ENCODE data around the gene JOSD2. TPM values are rescaled to one million over a fixed set of nuclear protein-coding genes. Genes with fewer than 3 reads are reported as not detected.

JOSD2 gene
- total and polyA plus RNA-seq, 8 donors, result 16.0 to 52.0 (median 22.5) TPM

- H3K27ac ChIP-seq, result no peak overlapping the region
- H3K9me3 ChIP-seq, result no peaks in the 10 kb centered on the region
- intact Hi-C loops (cut with DNase I), result no loop called here
- H3K4me1 ChIP-seq, result no peaks in the 10 kb centered on the region
- peaks cover 19 to 56% of the 10 kb centered on the region in 2 donors for H3K27me3 ChIP-seq
- no peaks in the 10 kb centered on the region for H3K36me3 ChIP-seq
- no peak for ATAC-seq
- TF ChIP-seq CTCF (IDR thresholded peaks at IDR 0.05), result no peak
- no peak for DNase-seq
- H3K4me3 ChIP-seq, result no peak overlapping the region
Measured at GRCh38 chr19:50458396-50459066, 52.5 kb downstream of the JOSD2 start.

DNA sequence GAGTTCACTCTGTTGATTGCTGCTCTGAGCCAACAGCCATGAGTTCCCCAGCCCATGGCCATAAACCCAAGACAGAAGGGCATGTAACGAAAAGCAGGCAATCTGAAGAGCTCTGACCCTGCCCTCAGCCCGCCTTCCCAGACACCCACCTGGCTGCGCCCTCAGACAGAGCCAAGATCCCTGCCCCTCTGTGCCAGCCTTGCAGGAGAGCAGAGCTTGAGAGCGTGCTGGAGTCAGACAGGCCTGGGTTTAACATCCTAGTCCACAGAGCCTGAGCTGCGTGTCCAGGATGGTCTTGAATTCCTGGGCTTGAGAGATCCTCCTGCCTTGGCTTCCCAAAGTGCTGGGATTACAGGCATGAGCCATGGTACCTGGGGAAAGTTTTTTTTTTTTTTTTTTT, 53.7 kb downstream of the JOSD2 start:
- H3K36me3 ChIP-seq, result no peaks in the 10 kb centered on the region
- no peaks in the 10 kb centered on the region for H3K4me1 ChIP-seq
- no peaks in the 10 kb centered on the region for H3K9me3 ChIP-seq
- H3K27me3 ChIP-seq, result peaks cover 19 to 56% of the 10 kb centered on the region in 2 donors
- intact Hi-C loops (cut with DNase I), result no loop called here
- no peak overlapping the region for H3K27ac ChIP-seq
- TF ChIP-seq CTCF (IDR thresholded peaks at IDR 0.05), result no peak
- ATAC-seq (no peak), DNase-seq (no peak)
- H3K4me3 ChIP-seq, result no peak overlapping the region

Other genes starting within 250 kb of the JOSD2 start
- gene KCNC3, start 181.8 kb downstream of the JOSD2 start, total RNA-seq, result 10 to 100 TPM in 1 of 2 donors, 1 to 10 TPM in 1; 8.5 to 14.7 TPM
- 10 to 100 TPM; 20.3 to 29.8 (median 25.3) TPM for gene KCNC3, start 181.8 kb downstream of the JOSD2 start, polyA plus RNA-seq (ENCODE audit: insufficient read length in 6 of 6)
- gene NAPSA, start 145.6 kb downstream of the JOSD2 start, total RNA-seq, result 1,000 to 10,000 TPM; 1,284 to 3,296 TPM
- 10 to 100 TPM; 21.2 to 49.3 (median 32.2) TPM for gene NAPSA, start 145.6 kb downstream of the JOSD2 start, polyA plus RNA-seq (ENCODE audit: insufficient read length in 6 of 6)
- gene NR1H2, start 134.7 kb downstream of the JOSD2 start, total RNA-seq, result 10 to 100 TPM; 77.9 to 78.4 TPM
- 10 to 100 TPM; 26.7 to 38.3 (median 31.6) TPM for gene NR1H2, start 134.7 kb downstream of the JOSD2 start, polyA plus RNA-seq (ENCODE audit: insufficient read length in 6 of 6)
- gene POLD1, start 126.8 kb downstream of the JOSD2 start, total RNA-seq, result 10 to 100 TPM; 38.3 to 58.3 TPM
- 10 to 100 TPM; 26.0 to 41.7 (median 34.6) TPM for gene POLD1, start 126.8 kb downstream of the JOSD2 start, polyA plus RNA-seq (ENCODE audit: insufficient read length in 6 of 6)
- under 1 TPM; 0.32 to 0.34 TPM for gene SPIB, start 92.3 kb downstream of the JOSD2 start, total RNA-seq
- gene SPIB, start 92.3 kb downstream of the JOSD2 start, polyA plus RNA-seq (ENCODE audit: insufficient read length in 6 of 6), result under 1 TPM; 0.28 to 0.66 (median 0.56) TPM
- gene MYBPC2, start 78.3 kb downstream of the JOSD2 start, total RNA-seq, result under 1 TPM in 1 of 2 donors, not detected in 1; 0.16 TPM
- gene MYBPC2, start 78.3 kb downstream of the JOSD2 start, polyA plus RNA-seq (ENCODE audit: insufficient read length in 6 of 6), result under 1 TPM in 5 of 6 donors, not detected in 1; 0.06 to 0.70 (median 0.25) TPM
- gene EMC10, start 34.7 kb downstream of the JOSD2 start, total RNA-seq, result 100 to 1,000 TPM; 126 to 157 TPM
- 10 to 100 TPM; 72.3 to 99.7 (median 83.6) TPM for gene EMC10, start 34.7 kb downstream of the JOSD2 start, polyA plus RNA-seq (ENCODE audit: insufficient read length in 6 of 6)
- 1 to 10 TPM; 2.6 to 4.3 TPM for gene GARIN5A, start 34.3 kb downstream of the JOSD2 start, total RNA-seq
- 1 to 10 TPM; 3.4 to 5.4 (median 4.2) TPM for gene GARIN5A, start 34.3 kb downstream of the JOSD2 start, polyA plus RNA-seq (ENCODE audit: insufficient read length in 6 of 6)
- gene ASPDH, start 2.7 kb upstream of the JOSD2 start, total RNA-seq, result not detected
- gene ASPDH, start 2.7 kb upstream of the JOSD2 start, polyA plus RNA-seq (ENCODE audit: insufficient read length in 6 of 6), result 1 to 10 TPM in 5 of 6 donors, under 1 TPM in 1; 0.74 to 2.6 (median 1.3) TPM
- gene LRRC4B, start 57.2 kb upstream of the JOSD2 start, total RNA-seq, result 1 to 10 TPM; 2.8 to 3.2 TPM
- gene LRRC4B, start 57.2 kb upstream of the JOSD2 start, polyA plus RNA-seq (ENCODE audit: insufficient read length in 6 of 6), result 10 to 100 TPM in 5 of 6 donors, 1 to 10 TPM in 1; 9.0 to 14.3 (median 11.1) TPM
- gene SYT3, start 128.7 kb upstream of the JOSD2 start, total RNA-seq, result 1 to 10 TPM in 1 of 2 donors, under 1 TPM in 1; 0.12 to 1.5 TPM
- gene SYT3, start 128.7 kb upstream of the JOSD2 start, polyA plus RNA-seq (ENCODE audit: insufficient read length in 6 of 6), result under 1 TPM; 0.08 to 0.92 (median 0.26) TPM
- 1 to 10 TPM in 1 of 2 donors, not detected in 1; 2.2 TPM for gene C19orf81, start 138.3 kb upstream of the JOSD2 start, total RNA-seq
- gene C19orf81, start 138.3 kb upstream of the JOSD2 start, polyA plus RNA-seq (ENCODE audit: insufficient read length in 6 of 6), result not detected
- 1 to 10 TPM in 1 of 2 donors, under 1 TPM in 1; 0.21 to 1.4 TPM for gene SHANK1, start 208.6 kb upstream of the JOSD2 start, total RNA-seq
- 1 to 10 TPM; 4.2 to 7.5 (median 5.6) TPM for gene SHANK1, start 208.6 kb upstream of the JOSD2 start, polyA plus RNA-seq (ENCODE audit: insufficient read length in 6 of 6)
- gene CLEC11A, start 212.2 kb upstream of the JOSD2 start, total RNA-seq, result 10 to 100 TPM; 13.7 to 49.1 TPM
- gene CLEC11A, start 212.2 kb upstream of the JOSD2 start, polyA plus RNA-seq (ENCODE audit: insufficient read length in 6 of 6), result 10 to 100 TPM; 37.7 to 44.7 (median 40.3) TPM

Data from left lung (tissue), 10 donors.